ENCODE results near the gene ALPI.

GRCh38 chr2:232460171-232460570, 4.2 kb downstream of the ALPI start:
- no peak for TF ChIP-seq CTCF (IDR thresholded peaks at IDR 0.05; ENCODE audit: borderline replicate concordance, extremely low read depth, low read length, poor library complexity, severe bottlenecking)
- no peak for TF ChIP-seq EZH2 (IDR thresholded peaks at IDR 0.05; ENCODE audit: borderline replicate concordance, low read depth, low read length, severe bottlenecking)

All from DND-41 (cell line).